Measurements from ENCODE around the gene NFIX. TPM values are rescaled to one million over a fixed set of nuclear protein-coding genes. Genes with fewer than 3 reads are reported as not detected.

NFIX gene
- total and polyA plus RNA-seq, 2 experiments from 2014 or later: 0.06 to 0.14 TPM

DNA sequence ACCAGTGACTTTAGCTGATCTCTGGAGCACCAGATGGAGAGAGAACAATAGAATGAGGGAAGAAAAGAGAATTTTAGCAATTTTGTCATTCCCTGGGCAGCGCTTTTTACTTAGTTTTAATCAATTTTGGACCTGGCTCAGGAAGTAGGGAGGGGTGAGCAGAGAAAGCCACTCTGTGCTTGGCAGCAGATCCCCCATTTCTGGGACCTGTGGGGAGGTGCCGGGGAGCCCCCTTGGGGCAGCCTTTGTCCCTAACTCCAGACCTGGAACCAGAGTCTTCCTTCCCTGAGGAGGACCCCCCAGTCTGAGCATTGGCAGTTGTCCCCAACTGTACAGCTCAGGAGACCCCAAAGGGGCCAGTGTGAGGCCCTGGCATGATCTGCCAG, 96.9 kb downstream of the NFIX start:
- H3K9me3 Mint-ChIP-seq: no peaks in the 10 kb centered on the region
- H3F3A ChIP-seq (replicated peaks; ENCODE audit: low read depth): peaks cover 28% of the 10 kb centered on the region
- H3K27ac Mint-ChIP-seq: no peak overlapping the region
- H3K27ac ChIP-seq (ENCODE audit: low read depth): no peak overlapping the region
- TF ChIP-seq, protein P1, sequence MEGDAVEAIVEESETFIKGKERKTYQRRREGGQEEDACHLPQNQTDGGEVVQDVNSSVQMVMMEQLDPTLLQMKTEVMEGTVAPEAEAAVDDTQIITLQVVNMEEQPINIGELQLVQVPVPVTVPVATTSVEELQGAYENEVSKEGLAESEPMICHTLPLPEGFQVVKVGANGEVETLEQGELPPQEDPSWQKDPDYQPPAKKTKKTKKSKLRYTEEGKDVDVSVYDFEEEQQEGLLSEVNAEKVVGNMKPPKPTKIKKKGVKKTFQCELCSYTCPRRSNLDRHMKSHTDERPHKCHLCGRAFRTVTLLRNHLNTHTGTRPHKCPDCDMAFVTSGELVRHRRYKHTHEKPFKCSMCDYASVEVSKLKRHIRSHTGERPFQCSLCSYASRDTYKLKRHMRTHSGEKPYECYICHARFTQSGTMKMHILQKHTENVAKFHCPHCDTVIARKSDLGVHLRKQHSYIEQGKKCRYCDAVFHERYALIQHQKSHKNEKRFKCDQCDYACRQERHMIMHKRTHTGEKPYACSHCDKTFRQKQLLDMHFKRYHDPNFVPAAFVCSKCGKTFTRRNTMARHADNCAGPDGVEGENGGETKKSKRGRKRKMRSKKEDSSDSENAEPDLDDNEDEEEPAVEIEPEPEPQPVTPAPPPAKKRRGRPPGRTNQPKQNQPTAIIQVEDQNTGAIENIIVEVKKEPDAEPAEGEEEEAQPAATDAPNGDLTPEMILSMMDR (conservative IDR thresholded peaks at IDR 0.05; ENCODE audit: low read depth in 2 of 2): peak in 1 of 2 experiments; percentile 7; a peak in 1 of 4 replicates
- TF ChIP-seq EZH2 (IDR thresholded peaks at IDR 0.05; ENCODE audit: low read depth, unreplicated experiment) (peak; percentile 26), ZNF331 (CRISPR knock-in tag; IDR thresholded peaks at IDR 0.05; ENCODE audit: low read depth) (no peak)
- no peaks in the 10 kb centered on the region for H3K79me2 ChIP-seq (replicated peaks; ENCODE audit: insufficient read depth)
- peak overlapping the region; percentile 79 for H3K4me2 ChIP-seq
- H3K9me2 ChIP-seq (ENCODE audit: insufficient read depth): no peaks in the 10 kb centered on the region
- peak overlapping the region; percentile 44 for H3K4me3 ChIP-seq
- no peak for ATAC-seq
- H3K27me3 Mint-ChIP-seq (ENCODE audit: insufficient read depth, low read depth, poor library complexity): peaks cover 50% of the 10 kb centered on the region
- peaks cover 45% of the 10 kb centered on the region for H3K27me3 ChIP-seq (ENCODE audit: insufficient read depth)
- H3K4me3 Mint-ChIP-seq: no peak overlapping the region; the same call in 2 of the 3 replicates
- peaks cover 41% of the 10 kb centered on the region for H3K4me1 Mint-ChIP-seq
- peaks cover 35% of the 10 kb centered on the region for H3K4me1 ChIP-seq (ENCODE audit: insufficient read depth)
- H3K36me3 Mint-ChIP-seq (ENCODE audit: low read depth): no peaks in the 10 kb centered on the region
- no peak for DNase-seq (ENCODE audit: low spot score)
- H4K20me1 ChIP-seq (replicated peaks; ENCODE audit: insufficient read depth): 0 out of 2 replicates have a peak, but pooled peaks cover 2% of the 10 kb centered on the region
- no peaks in the 10 kb centered on the region for H3K36me3 ChIP-seq (ENCODE audit: insufficient read depth)
- H2AFZ ChIP-seq: peak overlapping the region; percentile 76; the same call in 1 of the 2 replicates

DNA sequence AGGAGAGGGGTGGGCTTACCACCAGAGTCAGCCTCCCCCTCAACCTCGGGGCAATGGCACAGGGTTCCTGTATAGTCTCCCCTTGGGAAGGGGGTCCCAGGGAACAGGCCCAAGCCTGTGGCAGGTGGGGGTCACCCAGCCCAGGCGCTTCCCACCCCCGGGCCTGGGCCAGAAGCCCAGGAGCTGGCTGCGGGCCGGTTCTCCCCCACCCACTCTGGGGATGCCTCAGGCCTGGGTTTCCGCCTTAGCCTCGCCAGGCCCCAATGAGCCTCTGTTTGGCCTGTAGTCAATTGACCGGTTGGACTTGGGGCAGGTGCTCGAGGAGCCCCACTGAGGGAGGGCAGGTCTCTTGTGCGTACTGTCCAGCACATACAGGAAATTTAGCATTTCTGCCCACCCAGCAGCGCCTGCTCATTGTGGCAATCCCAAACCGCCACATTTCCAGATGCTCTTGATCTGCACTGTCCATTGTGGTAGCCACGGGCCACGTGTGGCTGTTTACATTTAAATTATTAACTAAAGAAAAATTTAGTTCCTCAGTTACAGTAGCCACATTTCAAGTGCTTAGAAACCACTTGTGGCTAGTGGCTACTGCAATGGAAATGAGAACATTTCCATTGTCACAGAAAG, 97.4 kb downstream of the NFIX start:
- H3K9me2 ChIP-seq (ENCODE audit: insufficient read depth): no peaks in the 10 kb centered on the region
- peaks cover 30% of the 10 kb centered on the region for H3F3A ChIP-seq (replicated peaks; ENCODE audit: low read depth)
- no peaks in the 10 kb centered on the region for H3K36me3 ChIP-seq (ENCODE audit: insufficient read depth)
- peaks cover 54% of the 10 kb centered on the region for H3K27me3 Mint-ChIP-seq (ENCODE audit: insufficient read depth, low read depth, poor library complexity)
- no peaks in the 10 kb centered on the region for H3K36me3 Mint-ChIP-seq (ENCODE audit: low read depth)
- H3K4me3 Mint-ChIP-seq: no peak overlapping the region
- H3K4me1 Mint-ChIP-seq: peaks cover 43% of the 10 kb centered on the region
- no peak for ATAC-seq
- 0 out of 2 replicates have a peak, but pooled peaks cover 5% of the 10 kb centered on the region for H4K20me1 ChIP-seq (replicated peaks; ENCODE audit: insufficient read depth)
- H3K4me3 ChIP-seq: no peak overlapping the region
- peaks cover 38% of the 10 kb centered on the region for H3K4me1 ChIP-seq (ENCODE audit: insufficient read depth)
- H3K27me3 ChIP-seq (ENCODE audit: insufficient read depth): peaks cover 50% of the 10 kb centered on the region
- DNase-seq (ENCODE audit: low spot score): no peak
- no peaks in the 10 kb centered on the region for H3K9me3 Mint-ChIP-seq
- H3K79me2 ChIP-seq (replicated peaks; ENCODE audit: insufficient read depth): no peaks in the 10 kb centered on the region
- no peak overlapping the region for H3K4me2 ChIP-seq
- no peak overlapping the region for H2AFZ ChIP-seq
- H3K27ac ChIP-seq (ENCODE audit: low read depth): no peak overlapping the region
- H3K27ac Mint-ChIP-seq: no peak overlapping the region
- TF ChIP-seq ZNF331 (CRISPR knock-in tag; IDR thresholded peaks at IDR 0.05; ENCODE audit: low read depth): no peak
- TF ChIP-seq, protein P2, sequence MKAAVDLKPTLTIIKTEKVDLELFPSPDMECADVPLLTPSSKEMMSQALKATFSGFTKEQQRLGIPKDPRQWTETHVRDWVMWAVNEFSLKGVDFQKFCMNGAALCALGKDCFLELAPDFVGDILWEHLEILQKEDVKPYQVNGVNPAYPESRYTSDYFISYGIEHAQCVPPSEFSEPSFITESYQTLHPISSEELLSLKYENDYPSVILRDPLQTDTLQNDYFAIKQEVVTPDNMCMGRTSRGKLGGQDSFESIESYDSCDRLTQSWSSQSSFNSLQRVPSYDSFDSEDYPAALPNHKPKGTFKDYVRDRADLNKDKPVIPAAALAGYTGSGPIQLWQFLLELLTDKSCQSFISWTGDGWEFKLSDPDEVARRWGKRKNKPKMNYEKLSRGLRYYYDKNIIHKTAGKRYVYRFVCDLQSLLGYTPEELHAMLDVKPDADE (IDR thresholded peaks at IDR 0.05): no peak
- no peak for TF ChIP-seq ZNF114 (CRISPR knock-in tag; IDR thresholded peaks at IDR 0.05)
- no peak for TF ChIP-seq POLR2AphosphoS5 (IDR thresholded peaks at IDR 0.05; ENCODE audit: low read depth)
- TF ChIP-seq CREB1 (CRISPR knock-in tag; IDR thresholded peaks at IDR 0.05; ENCODE audit: low read depth): no peak
- no peak for TF ChIP-seq NANOG (IDR thresholded peaks at IDR 0.05; ENCODE audit: borderline replicate concordance)
- no peak for TF ChIP-seq EZH2 (IDR thresholded peaks at IDR 0.05; ENCODE audit: low read depth, unreplicated experiment)
- TF ChIP-seq STAT1 (IDR thresholded peaks at IDR 0.05; ENCODE audit: unreplicated experiment): no peak
- TF ChIP-seq, protein P1 (conservative IDR thresholded peaks at IDR 0.05; ENCODE audit: low read depth in 2 of 2): no peak

Measured in GM23338 (cell line).